Heart right ventricle (tissue), 16 donors: Measurements from ENCODE around the gene NCR2. TPM values are rescaled to one million over a fixed set of nuclear protein-coding genes. Genes with fewer than 3 reads are reported as not detected.

Experiments used
- ATAC-seq, 8 donors: fragments of 200-7000 bp; cut with Tn5 transposase; one replicate each; pipeline ENCODE4 v1.9.1; 2020; ENCODE audit warnings: mild to moderate bottlenecking in 8 of 8, moderate library complexity in 8 of 8, moderate number of reproducible peaks in 1 of 8
- DNase-seq, 2 donors: peaks; one replicate each; pipeline ENCODE4 v3.0.0-alpha.2; 2020
- H3K27ac ChIP-seq, 10 donors: fragments of 200-600 bp; sonication (generic) in 2 of 10; one replicate each; pipeline versions ENCODE4 v1.5.0 to v1.8.0; 2020 to 2022; ENCODE audit warnings: mild to moderate bottlenecking in 3 of 10
- H3K27me3 ChIP-seq, 7 donors: fragments of 200-600 bp; one replicate each; pipeline ENCODE4 v1.8.0; 2021 to 2022; ENCODE audit warnings: mild to moderate bottlenecking in 2 of 7
- H3K36me3 ChIP-seq, 9 donors: fragments of 200-600 bp; sonication (generic) in 1 of 9; one replicate each; pipeline versions ENCODE4 v1.5.0 to v1.8.0; 2020 to 2022; ENCODE audit warnings: mild to moderate bottlenecking in 2 of 9
- H3K4me1 ChIP-seq, 9 donors: fragments of 200-600 bp; sonication (generic) in 1 of 9; one replicate each; pipeline versions ENCODE4 v1.5.0 to v1.8.0; 2020 to 2022; ENCODE audit warnings: mild to moderate bottlenecking in 4 of 9
- H3K4me3 ChIP-seq, 10 donors: fragments of 200-600 bp; sonication (generic) in 2 of 10; one replicate each; pipeline versions ENCODE4 v1.5.0 to v1.8.0; 2020 to 2022; ENCODE audit warnings: mild to moderate bottlenecking in 7 of 10, moderate library complexity in 2 of 10
- H3K9me3 ChIP-seq, 11 donors: fragments of 200-600 bp in 10 of 11; sonication (generic) in 2 of 11; one replicate each; pipeline versions ENCODE4 v1.5.0 to v1.8.0; 2013 to 2022; ENCODE audit warnings: mild to moderate bottlenecking in 2 of 11, control low read depth in 1 of 11, moderate library complexity in 1 of 11
- CTCF ChIP-seq, 9 donors: fragments of 200-600 bp; sonication (generic) in 2 of 9; IDR thresholded peaks; one replicate each; pipeline versions ENCODE4 v1.5.0 to v1.8.0; 2021 to 2022; ENCODE audit warnings: antibody characterized with exemption in 9 of 9, mild to moderate bottlenecking in 5 of 9, moderate library complexity in 1 of 9
- WGBS, 2 donors: extraction: QIAGEN DNeasy Blood & Tissue Kit; methylation state at CpG; one replicate each; pipeline ENCODE4 v1.1.7; 2013; ENCODE audit warnings: inconsistent platforms in 1 of 2; 5-methylcytosine and 5-hydroxymethylcytosine counted together
- intact Hi-C, 10 donors: fragments of 100-400 bp; cut with DNase I; formaldehyde crosslinking; loops; one replicate each; pipeline versions ENCODE4 v1.11.1 to v1.14.2; 2022
- polyA plus RNA-seq, 2 donors: library from polyadenylated mRNA; stranded (reverse); fragments of 200-250 nt; gene quantifications; one replicate each; pipeline ENCODE4 v1.2.3, GENCODE V29; 2013
- total RNA-seq, 10 donors: library from RNA; stranded (reverse); fragmentation: NEBNext Ultra II Directional in 3 of 10; extraction: Animal tissue kit (Norgen Biotek cat#: 25700) in 3 of 10; gene quantifications; one replicate each; pipeline versions ENCODE4 v1.2.1 to v1.2.4, GENCODE V29; 2021 to 2023
- donor health status: Arrhythmogenic right ventricular cardiomyopathy.
- donor health status: ischemic (EF 13 %, LVEDD 7.1; RV severe dilation, severe dysfunction).
- donor health status: healthy with polysubstance abuse.
- donor health status: DM: no; HTN: yes; CAD: no.
- donor health status: DM: no; HTN: no; CAD: no.
- donor health status: ischemic (EF 25% LVEDD 6.9; RV normal size, moderate dysfunction).
- donor health status: ischemic (EF 25% LVEDD 5.7; RV mildly dilated, moderate dysfunction).
- donor health status: healthy.
- donor health status: DM: yes; HTN: yes; CAD: no.
- donor health status: Ischemic cardiomyopathy.
- donor health status: ischemic (EF 35%, LVEDD 5.7; RV mildly dilated, moderate dysfunction).
- donor health status: nonischemic (EF 11% LVEDD 7.7; RV severe dilation, severe dysfunction).
- donor health status: DM: yes; HTN: yes; CAD: no.
- donor health status: PGD.
- donor health status: ischemic (EF 29% LVEDD 5.4; RV normal size, mild dysfunction).
- donor health status: nonischemic (EF 23%, LVEDD 6.1; RV moderate dilation, normal function).

NCR2 gene
- total and polyA plus RNA-seq, 12 donors = not detected

DNA sequence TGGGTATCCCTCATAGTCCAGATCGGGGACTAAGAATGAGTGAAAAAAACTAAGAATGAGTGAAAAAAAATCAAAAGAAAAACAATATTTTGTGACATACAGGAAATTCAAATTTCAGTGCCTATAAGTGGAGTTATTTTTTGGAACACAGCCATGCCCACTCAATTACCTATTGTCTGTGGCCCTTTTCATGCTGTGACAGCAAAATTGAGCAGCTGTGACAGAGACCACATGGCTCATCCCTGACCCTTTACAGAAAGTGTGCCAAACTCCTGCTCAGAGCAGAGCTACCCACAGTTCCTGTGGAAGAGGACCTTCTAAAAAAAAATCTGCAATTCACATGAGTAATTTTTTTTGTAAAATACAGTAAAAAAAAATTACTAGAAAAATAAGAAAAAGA, 1.4 kb downstream of the NCR2 start:
- Histone ChIP-seq H3K9me3 (no peaks in the 10 kb centered on the region), H3K27me3 (peaks cover 0 to 34% (median 15%) of the 10 kb centered on the region in 7 donors), H3K4me1 (peaks cover 0 to 4% (median 0%) of the 10 kb centered on the region in 9 donors), H3K27ac (no peak overlapping the region), H3K36me3 (no peaks in the 10 kb centered on the region), H3K4me3 (no peak overlapping the region)
- TF ChIP-seq CTCF (IDR thresholded peaks at IDR 0.05) = no peak
- 49 to 63% methylated on average over 1 of the region's 1 CpG for WGBS, 2 donors
- intact Hi-C loops = no loop called here
- no peak for ATAC-seq
- no peak for DNase-seq

DNA sequence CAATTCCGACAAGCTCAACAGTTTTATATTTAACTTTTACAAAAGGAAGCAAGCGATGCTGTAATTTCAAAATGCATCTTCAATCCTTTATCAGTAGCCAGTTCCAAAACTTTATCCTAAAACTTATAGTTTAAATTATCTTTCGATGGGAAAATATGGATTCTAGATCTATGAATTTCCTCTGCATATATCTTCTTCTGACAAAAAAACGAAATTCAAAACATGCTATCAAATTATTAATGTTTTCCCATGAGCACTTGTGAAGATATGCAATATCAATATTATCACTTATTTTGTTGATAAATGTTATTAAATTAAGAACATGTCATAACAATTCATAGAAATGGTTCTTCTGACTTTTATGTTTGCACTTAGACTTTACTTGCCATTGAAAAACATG, 2.3 kb downstream of the NCR2 start:
- Histone ChIP-seq H3K4me3 (no peak overlapping the region), H3K9me3 (no peaks in the 10 kb centered on the region), H3K27me3 (peaks cover 0 to 36% (median 15%) of the 10 kb centered on the region in 7 donors), H3K27ac (no peak overlapping the region), H3K36me3 (no peaks in the 10 kb centered on the region), H3K4me1 (peaks cover 0 to 4% (median 0%) of the 10 kb centered on the region in 9 donors)
- ATAC-seq (no peak), DNase-seq (no peak)
- intact Hi-C loops = no loop called here
- WGBS, 2 donors = 57 to 83% methylated on average over 4 of the region's 4 CpGs
- TF ChIP-seq CTCF (IDR thresholded peaks at IDR 0.05) = no peak

DNA sequence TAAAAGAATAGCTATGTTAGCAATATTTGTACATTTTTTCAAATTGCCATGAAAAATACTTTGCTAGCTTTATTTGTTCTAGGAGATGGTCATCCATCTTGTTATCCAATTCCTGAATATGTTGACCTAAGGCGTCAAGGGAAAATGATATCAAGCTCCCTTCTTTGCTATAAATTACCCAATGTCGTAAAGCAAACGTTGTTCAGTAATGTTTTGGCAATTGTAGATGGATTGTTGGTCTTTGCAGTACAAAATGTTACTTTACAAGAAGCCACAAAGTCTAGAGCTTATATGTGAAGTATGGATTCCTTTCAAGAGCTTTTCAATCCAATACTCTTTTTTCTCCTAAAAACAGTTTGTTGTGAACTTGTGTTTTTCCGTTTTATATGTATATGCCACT, 3.3 kb downstream of the NCR2 start:
- DNase-seq = no peak
- 41 to 57% methylated on average over 4 of the region's 4 CpGs for WGBS, 2 donors
- TF ChIP-seq CTCF (IDR thresholded peaks at IDR 0.05) = no peak

DNA sequence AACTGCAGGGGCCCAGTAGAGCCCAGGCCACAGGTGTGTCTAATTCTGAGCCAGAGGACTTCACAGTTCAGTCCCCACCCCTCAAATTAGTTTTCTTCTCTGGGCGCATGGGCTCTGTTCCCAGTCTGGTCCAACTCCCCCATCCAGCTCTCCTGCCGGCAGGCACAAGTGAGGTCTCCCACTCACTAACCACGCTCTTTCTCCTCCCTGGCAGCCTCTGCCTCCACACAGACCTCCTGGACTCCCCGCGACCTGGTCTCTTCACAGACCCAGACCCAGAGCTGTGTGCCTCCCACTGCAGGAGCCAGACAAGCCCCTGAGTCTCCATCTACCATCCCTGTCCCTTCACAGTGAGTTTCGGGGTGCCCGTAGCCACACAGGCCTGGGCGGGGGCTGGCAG, 6.2 kb downstream of the NCR2 start:
- ATAC-seq (no peak), DNase-seq (no peak)
- H3K27ac ChIP-seq = no peak overlapping the region
- TF ChIP-seq CTCF (IDR thresholded peaks at IDR 0.05) = no peak
- peaks cover 0 to 42% (median 15%) of the 10 kb centered on the region in 7 donors for H3K27me3 ChIP-seq
- H3K4me3 ChIP-seq = no peak overlapping the region
- no peaks in the 10 kb centered on the region for H3K36me3 ChIP-seq
- H3K4me1 ChIP-seq = no peaks in the 10 kb centered on the region
- intact Hi-C loops = no loop called here
- 85 to 87% methylated on average over 8 of the region's 8 CpGs for WGBS, 2 donors
- H3K9me3 ChIP-seq = no peaks in the 10 kb centered on the region

More for the DNA sequence above, 3.3 kb downstream of the NCR2 start:
- peaks cover 0 to 4% (median 0%) of the 10 kb centered on the region in 9 donors for H3K4me1 ChIP-seq
- no peak overlapping the region for H3K27ac ChIP-seq
- H3K27me3 ChIP-seq = peaks cover 0 to 36% (median 15%) of the 10 kb centered on the region in 7 donors
- no peak for ATAC-seq
- intact Hi-C loops = no loop called here
- H3K9me3 ChIP-seq = no peaks in the 10 kb centered on the region
- H3K4me3 ChIP-seq = no peak overlapping the region
- H3K36me3 ChIP-seq = no peaks in the 10 kb centered on the region
